NCI-H146 (cell line): ENCODE results near the gene CDK14.
A peak's percentile ranks its signal among the peaks of the same experiment; 100 is the strongest.

Source experiments
- DNase-seq: peaks from one replicate; lab custom pipeline; 2025; lab: John Stamatoyannopoulos, UW

The CDK14 gene

GRCh38 chr7:90686146-90686545 lies 90.0 kb downstream of the CDK14 start:
- DNase-seq, result no peak

GRCh38 chr7:90688810-90689209 lies 92.7 kb downstream of the CDK14 start:
- no peak for DNase-seq

GRCh38 chr7:90689260-90689659 lies 93.1 kb downstream of the CDK14 start:
- no peak for DNase-seq

GRCh38 chr7:90690159-90690858 lies 94.2 kb downstream of the CDK14 start:
- no peak for DNase-seq

GRCh38 chr7:90692396-90692795 lies 96.3 kb downstream of the CDK14 start:
- DNase-seq, result peak; percentile 12

GRCh38 chr7:90692947-90693346 lies 96.8 kb downstream of the CDK14 start:
- no peak for DNase-seq

GRCh38 chr7:90693939-90694338 lies 97.8 kb downstream of the CDK14 start:
- DNase-seq, result no peak

GRCh38 chr7:90698616-90699015 lies 102.5 kb downstream of the CDK14 start:
- DNase-seq, result no peak

GRCh38 chr7:90701021-90701420 lies 104.9 kb downstream of the CDK14 start:
- no peak for DNase-seq

GRCh38 chr7:90701771-90702170 lies 105.7 kb downstream of the CDK14 start:
- no peak for DNase-seq

GRCh38 chr7:90705391-90706071 lies 109.4 kb downstream of the CDK14 start:
- DNase-seq, result no peak

- DNase-seq, result peak; percentile 54
Observed at GRCh38 chr7:90706072-90706716, 110.1 kb downstream of the CDK14 start.

- DNase-seq, result peak; percentile 78
Observed at GRCh38 chr7:90708841-90709317, 112.8 kb downstream of the CDK14 start.

GRCh38 chr7:90709501-90710465 lies 113.7 kb downstream of the CDK14 start:
- DNase-seq, result peak; percentile 73

- peak; percentile 26 for DNase-seq
Observed at GRCh38 chr7:90710466-90710850, 114.3 kb downstream of the CDK14 start.

GRCh38 chr7:90713628-90714027 lies 117.5 kb downstream of the CDK14 start:
- DNase-seq, result no peak

GRCh38 chr7:90715067-90715466 lies 118.9 kb downstream of the CDK14 start:
- no peak for DNase-seq

- DNase-seq, result peak; percentile 75
Observed at GRCh38 chr7:90717296-90718060, 121.4 kb downstream of the CDK14 start.

GRCh38 chr7:90719155-90719554 lies 123.0 kb downstream of the CDK14 start:
- DNase-seq, result no peak

GRCh38 chr7:90720984-90721760 lies 125.1 kb downstream of the CDK14 start:
- DNase-seq, result peak; percentile 50
